ENCODE measurements around the gene SPTLC3. TPM values are rescaled to one million over a fixed set of nuclear protein-coding genes. Genes with fewer than 3 reads are reported as not detected.

The SPTLC3 gene
- total and polyA plus RNA-seq, 2 experiments from 2014 or later = 36.3 to 47.6 TPM

DNA sequence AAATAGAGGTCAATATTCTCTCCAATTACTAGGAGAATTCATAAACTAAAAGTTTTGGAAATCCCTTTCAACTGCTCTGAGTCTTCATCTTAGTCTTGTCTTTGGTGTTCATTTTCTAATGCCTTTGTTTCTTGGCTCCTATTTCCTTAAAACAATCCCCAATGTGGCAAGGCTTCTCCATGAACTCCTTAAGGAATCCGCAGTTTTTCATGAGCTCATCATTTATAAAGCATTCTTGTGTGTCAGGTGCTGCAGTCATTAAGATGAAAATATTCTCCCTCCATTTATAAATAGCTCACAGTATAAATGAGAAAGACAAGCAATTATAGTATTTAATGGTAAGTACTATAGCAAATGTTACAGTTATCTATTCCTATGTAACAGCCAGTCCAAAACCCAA, 4.6 kb downstream of the SPTLC3 start:
- peaks cover 49% of the 10 kb centered on the region for H3K4me1 ChIP-seq (ENCODE audit: insufficient read depth)
- peak overlapping the region; percentile 74 for H3K4me2 ChIP-seq
- H3K27me3 ChIP-seq = no peaks in the 10 kb centered on the region
- 97% methylated on average over 1 of the region's 1 CpG for WGBS (ENCODE audit: low lambda C conversion rate, missing lambda C conversion rate)
- no peak overlapping the region for H3K27ac ChIP-seq
- H3K4me3 ChIP-seq = no peak overlapping the region
- peaks cover 68% of the 10 kb centered on the region for H3K79me2 ChIP-seq
- H3K36me3 ChIP-seq (replicated peaks; ENCODE audit: insufficient read depth, low read depth) = no peaks in the 10 kb centered on the region
- TF ChIP-seq EZH2phosphoT487 (IDR thresholded peaks at IDR 0.05; ENCODE audit: low read depth, severe bottlenecking, unreplicated experiment) (no peak), EZH2 (IDR thresholded peaks at IDR 0.05; ENCODE audit: borderline replicate concordance) (no peak)
- TF ChIP-seq, protein P1, sequence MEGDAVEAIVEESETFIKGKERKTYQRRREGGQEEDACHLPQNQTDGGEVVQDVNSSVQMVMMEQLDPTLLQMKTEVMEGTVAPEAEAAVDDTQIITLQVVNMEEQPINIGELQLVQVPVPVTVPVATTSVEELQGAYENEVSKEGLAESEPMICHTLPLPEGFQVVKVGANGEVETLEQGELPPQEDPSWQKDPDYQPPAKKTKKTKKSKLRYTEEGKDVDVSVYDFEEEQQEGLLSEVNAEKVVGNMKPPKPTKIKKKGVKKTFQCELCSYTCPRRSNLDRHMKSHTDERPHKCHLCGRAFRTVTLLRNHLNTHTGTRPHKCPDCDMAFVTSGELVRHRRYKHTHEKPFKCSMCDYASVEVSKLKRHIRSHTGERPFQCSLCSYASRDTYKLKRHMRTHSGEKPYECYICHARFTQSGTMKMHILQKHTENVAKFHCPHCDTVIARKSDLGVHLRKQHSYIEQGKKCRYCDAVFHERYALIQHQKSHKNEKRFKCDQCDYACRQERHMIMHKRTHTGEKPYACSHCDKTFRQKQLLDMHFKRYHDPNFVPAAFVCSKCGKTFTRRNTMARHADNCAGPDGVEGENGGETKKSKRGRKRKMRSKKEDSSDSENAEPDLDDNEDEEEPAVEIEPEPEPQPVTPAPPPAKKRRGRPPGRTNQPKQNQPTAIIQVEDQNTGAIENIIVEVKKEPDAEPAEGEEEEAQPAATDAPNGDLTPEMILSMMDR (IDR thresholded peaks at IDR 0.05; ENCODE audit: poor library complexity) = no peak
- H3K9me3 ChIP-seq (ENCODE audit: low read depth) = no peaks in the 10 kb centered on the region
- DNase-seq (ENCODE audit: low spot score) = no peak
- H2AFZ ChIP-seq = no peak overlapping the region
- H4K20me1 ChIP-seq (ENCODE audit: insufficient read depth, poor library complexity, severe bottlenecking) = no peaks in the 10 kb centered on the region
- no peaks in the 10 kb centered on the region for H3K9me2 ChIP-seq (replicated peaks; ENCODE audit: insufficient read depth)

DNA sequence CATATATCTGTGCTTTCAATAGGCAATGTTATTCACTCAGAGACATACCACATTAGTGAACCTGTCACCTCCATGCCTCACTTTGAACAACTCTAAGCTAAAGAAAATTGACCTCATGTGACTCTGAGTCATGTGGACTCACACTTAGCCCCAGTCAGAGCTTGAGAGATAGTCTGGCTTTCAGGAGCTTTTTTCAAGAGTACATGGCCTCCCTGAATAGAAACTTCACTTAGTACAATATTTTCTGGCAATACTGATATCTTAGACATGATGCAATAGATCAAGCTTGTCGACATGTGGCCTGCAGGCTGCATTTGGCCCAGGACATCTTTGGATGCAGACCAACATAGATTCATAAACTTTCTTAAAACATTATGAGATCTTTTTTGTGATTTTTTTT, 8.5 kb downstream of the SPTLC3 start:
- no peak overlapping the region for H3K4me3 ChIP-seq
- H3K79me2 ChIP-seq = peaks cover 64% of the 10 kb centered on the region
- no peaks in the 10 kb centered on the region for H3K9me3 ChIP-seq (ENCODE audit: low read depth)
- peaks cover 40% of the 10 kb centered on the region for H3K4me1 ChIP-seq (ENCODE audit: insufficient read depth)
- peak overlapping the region; percentile 45 for H3K27ac ChIP-seq
- H3K4me2 ChIP-seq = no peak overlapping the region
- TF ChIP-seq, protein P1 (IDR thresholded peaks at IDR 0.05; ENCODE audit: poor library complexity) = no peak
- 61% methylated on average over 1 of the region's 1 CpG for WGBS (ENCODE audit: low lambda C conversion rate, missing lambda C conversion rate)
- H3K27me3 ChIP-seq = no peaks in the 10 kb centered on the region
- no peaks in the 10 kb centered on the region for H3K36me3 ChIP-seq (replicated peaks; ENCODE audit: insufficient read depth, low read depth)
- no peak overlapping the region for H2AFZ ChIP-seq
- H3K9me2 ChIP-seq (replicated peaks; ENCODE audit: insufficient read depth) = no peaks in the 10 kb centered on the region
- DNase-seq (ENCODE audit: low spot score) = peak; percentile 62
- H4K20me1 ChIP-seq (ENCODE audit: insufficient read depth, poor library complexity, severe bottlenecking) = no peaks in the 10 kb centered on the region

DNA sequence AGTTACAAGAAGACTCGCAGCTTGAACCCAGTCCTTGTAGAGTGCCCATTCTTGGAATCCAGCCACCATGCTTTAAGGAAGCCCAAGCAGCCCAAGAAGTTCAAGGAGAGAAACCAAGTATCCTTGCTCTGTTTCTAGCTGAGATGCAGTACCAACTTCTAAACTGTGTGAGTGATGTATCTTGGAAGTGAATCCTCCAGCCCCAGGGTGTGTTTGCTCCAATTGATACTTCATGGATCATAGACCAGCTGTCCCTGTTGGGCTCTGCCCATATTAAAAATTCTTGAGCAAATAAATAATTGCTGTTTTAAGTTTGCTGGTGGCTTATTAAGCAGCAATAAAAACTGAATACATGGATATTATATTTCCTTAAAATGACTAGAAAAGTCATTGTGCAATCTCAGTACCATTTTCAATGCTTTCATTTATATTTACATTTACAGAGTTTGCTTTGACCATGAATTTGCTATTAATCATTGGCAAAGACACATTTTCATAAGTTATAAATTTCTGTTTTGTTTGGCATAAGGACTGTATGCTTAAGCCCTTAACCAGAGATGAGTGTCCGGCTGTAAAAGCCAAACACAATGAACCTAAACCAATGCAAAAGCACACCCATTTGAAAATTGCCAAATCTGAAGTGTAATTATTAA, 9.2 kb downstream of the SPTLC3 start:
- WGBS (ENCODE audit: low lambda C conversion rate, missing lambda C conversion rate) = 84% methylated on average over 2 of the region's 2 CpGs
- no peak overlapping the region for H2AFZ ChIP-seq
- H3K36me3 ChIP-seq (replicated peaks; ENCODE audit: insufficient read depth, low read depth) = no peaks in the 10 kb centered on the region
- TF ChIP-seq, protein P1 (IDR thresholded peaks at IDR 0.05; ENCODE audit: poor library complexity) = no peak
- no peak overlapping the region for H3K4me2 ChIP-seq
- H4K20me1 ChIP-seq (ENCODE audit: insufficient read depth, poor library complexity, severe bottlenecking) = no peaks in the 10 kb centered on the region
- H3K4me1 ChIP-seq (ENCODE audit: insufficient read depth) = peaks cover 40% of the 10 kb centered on the region
- H3K27me3 ChIP-seq = no peaks in the 10 kb centered on the region
- no peak overlapping the region for H3K27ac ChIP-seq
- H3K4me3 ChIP-seq = no peak overlapping the region
- peaks cover 58% of the 10 kb centered on the region for H3K79me2 ChIP-seq
- H3K9me3 ChIP-seq (ENCODE audit: low read depth) = no peaks in the 10 kb centered on the region
- H3K9me2 ChIP-seq (replicated peaks; ENCODE audit: insufficient read depth) = no peaks in the 10 kb centered on the region
- DNase-seq (ENCODE audit: low spot score) = no peak
